ENCODE data around the gene SMIM43. TPM values are rescaled to one million over a fixed set of nuclear protein-coding genes. Genes with fewer than 3 reads are reported as not detected.
A peak's percentile ranks its signal among the peaks of the same experiment; 100 is the strongest.

Gene SMIM43
- polyA plus RNA-seq, 2 donors, result 0.04 TPM; not detected in 1

GRCh38 chr4:121711263-121712000, 53.5 kb downstream of the SMIM43 start:
- 4 to 7% methylated on average over 18 of the region's 18 CpGs for WGBS, 2 donors
- H3K9me3 ChIP-seq (ENCODE audit: control insufficient read depth in 2 of 2, insufficient read depth in 1 of 2, low read depth in 1 of 2, low read length in 1 of 2), result peaks cover 0 to 2% of the 10 kb centered on the region in 2 donors
- H3K4me3 ChIP-seq (ENCODE audit: low read depth in 1 of 2, low read length in 2 of 2), result no peak overlapping the region
- peak overlapping the region; percentile 25 to 73 for H3K27ac ChIP-seq (ENCODE audit: low read depth in 2 of 2, low read length in 1 of 2)
- no peaks in the 10 kb centered on the region for H3K27me3 ChIP-seq (ENCODE audit: control insufficient read depth in 1 of 2, insufficient read depth in 2 of 2, low read length in 2 of 2)
- no peaks in the 10 kb centered on the region for H3K36me3 ChIP-seq (ENCODE audit: control insufficient read depth in 2 of 2, insufficient read depth in 2 of 2, low read length in 1 of 2)
- H3K4me1 ChIP-seq (ENCODE audit: control insufficient read depth in 2 of 2, insufficient read depth in 2 of 2, low read length in 1 of 2), result no peaks in the 10 kb centered on the region

DNA sequence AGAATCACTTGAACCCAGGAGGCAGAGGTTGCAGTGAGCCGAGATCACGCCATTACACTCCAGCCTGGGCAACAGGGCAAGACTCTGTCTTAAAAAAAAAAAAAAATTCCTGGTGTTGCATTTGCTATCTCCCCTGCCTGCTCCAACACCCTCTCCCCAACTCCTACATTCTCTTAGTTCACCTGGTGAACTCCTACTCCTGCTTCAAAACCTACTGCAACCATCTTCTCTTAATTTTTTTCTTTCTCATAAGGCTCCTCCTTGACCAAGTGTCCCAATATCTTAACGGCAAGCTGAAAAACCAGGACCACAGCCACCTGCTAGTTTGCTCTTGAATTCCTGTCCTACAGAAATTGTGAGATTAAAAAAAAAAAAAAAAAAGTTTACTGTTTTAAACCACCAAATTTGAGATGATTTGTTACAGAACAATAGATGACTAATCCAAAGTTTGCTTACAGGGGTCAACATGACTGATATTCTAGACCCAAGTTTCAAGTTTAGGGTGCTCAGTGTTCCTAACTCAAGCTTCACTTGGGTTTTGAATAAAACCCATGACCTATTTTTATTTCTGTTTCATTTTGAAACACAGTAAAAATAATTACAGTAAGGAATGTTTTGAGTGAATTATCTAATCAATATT, 55.1 kb downstream of the SMIM43 start:
- no peak overlapping the region for H3K27ac ChIP-seq (ENCODE audit: low read depth in 2 of 2, low read length in 1 of 2)
- no peaks in the 10 kb centered on the region for H3K4me1 ChIP-seq (ENCODE audit: control insufficient read depth in 2 of 2, insufficient read depth in 2 of 2, low read length in 1 of 2)
- H3K27me3 ChIP-seq (ENCODE audit: control insufficient read depth in 1 of 2, insufficient read depth in 2 of 2, low read length in 2 of 2), result no peaks in the 10 kb centered on the region
- no peaks in the 10 kb centered on the region for H3K36me3 ChIP-seq (ENCODE audit: control insufficient read depth in 2 of 2, insufficient read depth in 2 of 2, low read length in 1 of 2)
- WGBS, 2 donors, result 89 to 94% methylated on average over 3 of the region's 3 CpGs
- no peak overlapping the region for H3K4me3 ChIP-seq (ENCODE audit: low read depth in 1 of 2, low read length in 2 of 2)
- H3K9me3 ChIP-seq (ENCODE audit: control insufficient read depth in 2 of 2, insufficient read depth in 1 of 2, low read depth in 1 of 2, low read length in 1 of 2), result peaks cover 0 to 2% of the 10 kb centered on the region in 2 donors

Other genes with a start within 250 kb of the SMIM43 start
- 10 to 100 TPM; 86.3 to 97.2 TPM for gene ANXA5, start 68.2 kb downstream of the SMIM43 start, polyA plus RNA-seq
- gene EXOSC9, start 36.2 kb upstream of the SMIM43 start, polyA plus RNA-seq, result 10 to 100 TPM; 16.3 to 18.9 TPM
- 10 to 100 TPM in 1 of 2 donors, 1 to 10 TPM in 1; 7.4 to 13.8 TPM for gene CCNA2, start 58.7 kb upstream of the SMIM43 start, polyA plus RNA-seq
- 1 to 10 TPM; 4.9 to 6.8 TPM for gene BBS7, start 105.3 kb upstream of the SMIM43 start, polyA plus RNA-seq
- under 1 TPM; 0.04 to 0.05 TPM for gene TRPC3, start 186.9 kb upstream of the SMIM43 start, polyA plus RNA-seq

All from esophagus (tissue), 2 donors.